Right lobe of liver (tissue), 4 donors: ENCODE data around the gene NELFB.

Experiments used
- CTCF ChIP-seq, 4 donors: fragments of 200-600 bp in 3 of 4; fragments of 450-650 bp in 1 of 4; IDR thresholded peaks; one replicate each; pipeline versions ENCODE4 v1.5.1 to v1.8.0; 2016 to 2022; ENCODE audit warnings: antibody characterized with exemption in 4 of 4, mild to moderate bottlenecking in 2 of 4
- POLR2A ChIP-seq: fragments of 450-650 bp; IDR thresholded peaks from one replicate; pipeline ENCODE4 v1.6.1; 2017; ENCODE audit warnings: antibody characterized with exemption, mild to moderate bottlenecking
- donor health status: DM: no; HTN: no; CAD: no.
- donor health status: DM: no; HTN: no; CAD: no.
- donor health status: DM: no; HTN: yes; CAD: no.

- TF ChIP-seq CTCF (IDR thresholded peaks at IDR 0.05) (no peak), POLR2A (no peak)
These were observed 27.1 kb upstream of the NELFB start for GRCh38 chr9:137227853-137228505.
